ENCODE measurements around the gene PACSIN2.

DNA sequence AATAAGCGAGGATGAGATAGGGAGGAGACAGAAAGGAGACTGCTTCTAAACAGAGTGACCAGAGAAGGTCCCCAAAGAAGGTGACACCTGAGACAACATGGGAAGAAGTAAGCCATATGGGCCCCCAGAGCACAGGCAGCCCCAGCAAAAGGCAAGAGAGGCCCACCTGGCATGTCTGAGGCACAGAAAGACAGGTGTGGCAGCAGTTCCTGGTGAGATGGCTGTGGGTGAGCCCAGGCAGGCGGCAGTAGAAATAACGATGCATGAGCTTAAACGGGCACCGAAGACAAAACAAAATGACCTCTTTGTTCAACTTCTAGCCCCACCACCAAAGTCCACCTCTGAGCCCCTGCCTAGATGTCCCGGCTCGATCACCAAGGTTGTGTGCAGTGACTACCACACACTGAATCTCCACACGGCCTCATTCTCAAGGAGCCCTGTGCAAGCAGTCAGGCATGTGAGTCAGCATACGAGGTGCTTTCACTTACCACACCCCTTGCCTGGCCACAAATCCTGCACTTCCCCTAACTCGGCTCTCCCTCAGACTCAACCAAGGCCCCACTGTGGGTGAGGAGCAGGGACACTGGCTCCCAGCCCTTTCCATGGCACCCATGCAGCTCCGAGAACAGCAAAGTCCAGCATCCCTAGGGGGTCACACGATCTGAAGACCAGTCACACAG, 77.6 kb downstream of the PACSIN2 start:
- TF ChIP-seq, protein P1, sequence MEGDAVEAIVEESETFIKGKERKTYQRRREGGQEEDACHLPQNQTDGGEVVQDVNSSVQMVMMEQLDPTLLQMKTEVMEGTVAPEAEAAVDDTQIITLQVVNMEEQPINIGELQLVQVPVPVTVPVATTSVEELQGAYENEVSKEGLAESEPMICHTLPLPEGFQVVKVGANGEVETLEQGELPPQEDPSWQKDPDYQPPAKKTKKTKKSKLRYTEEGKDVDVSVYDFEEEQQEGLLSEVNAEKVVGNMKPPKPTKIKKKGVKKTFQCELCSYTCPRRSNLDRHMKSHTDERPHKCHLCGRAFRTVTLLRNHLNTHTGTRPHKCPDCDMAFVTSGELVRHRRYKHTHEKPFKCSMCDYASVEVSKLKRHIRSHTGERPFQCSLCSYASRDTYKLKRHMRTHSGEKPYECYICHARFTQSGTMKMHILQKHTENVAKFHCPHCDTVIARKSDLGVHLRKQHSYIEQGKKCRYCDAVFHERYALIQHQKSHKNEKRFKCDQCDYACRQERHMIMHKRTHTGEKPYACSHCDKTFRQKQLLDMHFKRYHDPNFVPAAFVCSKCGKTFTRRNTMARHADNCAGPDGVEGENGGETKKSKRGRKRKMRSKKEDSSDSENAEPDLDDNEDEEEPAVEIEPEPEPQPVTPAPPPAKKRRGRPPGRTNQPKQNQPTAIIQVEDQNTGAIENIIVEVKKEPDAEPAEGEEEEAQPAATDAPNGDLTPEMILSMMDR (IDR thresholded peaks at IDR 0.05): peak in 1 of 4 experiments; percentile 5
- TF ChIP-seq POLR2A (IDR thresholded peaks at IDR 0.05): peak in 1 of 2 donors; percentile 33

Measured in gastroesophageal sphincter (tissue), 3 donors.